ENCODE results near the gene C2CD4C. TPM values are rescaled to one million over a fixed set of nuclear protein-coding genes. Genes with fewer than 3 reads are reported as not detected.

C2CD4C gene
- total RNA-seq, 1 experiment from 2014 or later, result 0.12 TPM

- TF ChIP-seq CTCF (IDR thresholded peaks at IDR 0.05; ENCODE audit: unreplicated experiment), result no peak
- no peak for DNase-seq
- BruUV-seq (replicated peaks), result no TSS peak
- Mint-ChIP-seq H3K9me3 (ENCODE audit: low read depth, unreplicated experiment) (no peaks in the 10 kb centered on the region), H3K27me3 (ENCODE audit: unreplicated experiment) (peaks cover 15% of the 10 kb centered on the region), H3K4me3 (ENCODE audit: low read depth, unreplicated experiment) (no peak overlapping the region), H3K27ac (ENCODE audit: unreplicated experiment) (no peak overlapping the region), H3K4me1 (ENCODE audit: low read depth, unreplicated experiment) (no peaks in the 10 kb centered on the region), H3K36me3 (ENCODE audit: insufficient read depth, unreplicated experiment) (no peaks in the 10 kb centered on the region)
- CTCF ChIA-PET, result no interaction called here
- intact Hi-C loops (cut with micrococcal nuclease; ENCODE audit: unreplicated experiment), result no loop called here
Observed at GRCh38 chr19:402786-403185, 6.2 kb downstream of the C2CD4C start.

- intact Hi-C loops (cut with micrococcal nuclease; ENCODE audit: unreplicated experiment), result no loop called here
- BruUV-seq (replicated peaks), result no TSS peak
- CTCF ChIA-PET, result interaction anchor here (0.6 kb wide), 1 partner anchor 106 kb away, joined by 5 read pairs; no protein-coding TSS in a partner anchor
- no peaks in the 10 kb centered on the region for H3K36me3 Mint-ChIP-seq (ENCODE audit: insufficient read depth, unreplicated experiment)
- no peak for TF ChIP-seq CTCF (IDR thresholded peaks at IDR 0.05; ENCODE audit: unreplicated experiment)
- H3K27me3 Mint-ChIP-seq (ENCODE audit: unreplicated experiment), result peaks cover 15% of the 10 kb centered on the region
- H3K4me1 Mint-ChIP-seq (ENCODE audit: low read depth, unreplicated experiment), result no peaks in the 10 kb centered on the region
- DNase-seq, result no peak
- no peak overlapping the region for H3K4me3 Mint-ChIP-seq (ENCODE audit: low read depth, unreplicated experiment)
- no peaks in the 10 kb centered on the region for H3K9me3 Mint-ChIP-seq (ENCODE audit: low read depth, unreplicated experiment)
- no peak overlapping the region for H3K27ac Mint-ChIP-seq (ENCODE audit: unreplicated experiment)
Observed at GRCh38 chr19:401866-402511, 7.0 kb downstream of the C2CD4C start.

- no peak for TF ChIP-seq CTCF (IDR thresholded peaks at IDR 0.05; ENCODE audit: unreplicated experiment)
- intact Hi-C loops (cut with micrococcal nuclease; ENCODE audit: unreplicated experiment), result no loop called here
- BruUV-seq (replicated peaks), result no TSS peak
- no peaks in the 10 kb centered on the region for H3K36me3 Mint-ChIP-seq (ENCODE audit: insufficient read depth, unreplicated experiment)
- no peaks in the 10 kb centered on the region for H3K9me3 Mint-ChIP-seq (ENCODE audit: low read depth, unreplicated experiment)
- H3K4me1 Mint-ChIP-seq (ENCODE audit: low read depth, unreplicated experiment), result no peaks in the 10 kb centered on the region
- peaks cover 15% of the 10 kb centered on the region for H3K27me3 Mint-ChIP-seq (ENCODE audit: unreplicated experiment)
- DNase-seq, result no peak
- no peak overlapping the region for H3K27ac Mint-ChIP-seq (ENCODE audit: unreplicated experiment)
- no peak overlapping the region for H3K4me3 Mint-ChIP-seq (ENCODE audit: low read depth, unreplicated experiment)
- CTCF ChIA-PET, result no interaction called here
Observed at GRCh38 chr19:400976-401865, 7.7 kb downstream of the C2CD4C start.

GRCh38 chr19:399370-399769 lies 9.6 kb downstream of the C2CD4C start:
- Mint-ChIP-seq H3K27me3 (ENCODE audit: unreplicated experiment) (peaks cover 15% of the 10 kb centered on the region), H3K27ac (ENCODE audit: unreplicated experiment) (no peak overlapping the region), H3K36me3 (ENCODE audit: insufficient read depth, unreplicated experiment) (peaks cover 6% of the 10 kb centered on the region), H3K4me3 (ENCODE audit: low read depth, unreplicated experiment) (no peak overlapping the region), H3K4me1 (ENCODE audit: low read depth, unreplicated experiment) (no peaks in the 10 kb centered on the region), H3K9me3 (ENCODE audit: low read depth, unreplicated experiment) (peaks cover 5% of the 10 kb centered on the region)
- intact Hi-C loops (cut with micrococcal nuclease; ENCODE audit: unreplicated experiment), result no loop called here
- no peak for DNase-seq
- no TSS peak for BruUV-seq (replicated peaks)
- no peak for TF ChIP-seq CTCF (IDR thresholded peaks at IDR 0.05; ENCODE audit: unreplicated experiment)
- CTCF ChIA-PET, result no interaction called here

Measured in Calu3 (cell line).